C4-2B (cell line): ENCODE measurements around the gene MRPL1.

Experiments used
- H3K27ac ChIP-seq: fragments of 450-650 bp; 2 replicates; pipeline ENCODE4 v1.5.1; 2017
- ZFX ChIP-seq: fragments of 450-650 bp; IDR thresholded peaks from 2 replicates; pipeline ENCODE4 v1.6.1; 2017
- TF ChIP-seq, protein P1 (sequence below): fragments of 450-650 bp; conservative IDR thresholded peaks from 2 replicates; pipeline ENCODE4 v1.5.1; 2017; ENCODE audit warnings: mild to moderate bottlenecking

The MRPL1 gene

GRCh38 chr4:77849278-77849965 lies 13.2 kb upstream of the MRPL1 start:
- H3K27ac ChIP-seq, result no peak overlapping the region
- TF ChIP-seq ZFX, result no peak
- TF ChIP-seq, protein P1, sequence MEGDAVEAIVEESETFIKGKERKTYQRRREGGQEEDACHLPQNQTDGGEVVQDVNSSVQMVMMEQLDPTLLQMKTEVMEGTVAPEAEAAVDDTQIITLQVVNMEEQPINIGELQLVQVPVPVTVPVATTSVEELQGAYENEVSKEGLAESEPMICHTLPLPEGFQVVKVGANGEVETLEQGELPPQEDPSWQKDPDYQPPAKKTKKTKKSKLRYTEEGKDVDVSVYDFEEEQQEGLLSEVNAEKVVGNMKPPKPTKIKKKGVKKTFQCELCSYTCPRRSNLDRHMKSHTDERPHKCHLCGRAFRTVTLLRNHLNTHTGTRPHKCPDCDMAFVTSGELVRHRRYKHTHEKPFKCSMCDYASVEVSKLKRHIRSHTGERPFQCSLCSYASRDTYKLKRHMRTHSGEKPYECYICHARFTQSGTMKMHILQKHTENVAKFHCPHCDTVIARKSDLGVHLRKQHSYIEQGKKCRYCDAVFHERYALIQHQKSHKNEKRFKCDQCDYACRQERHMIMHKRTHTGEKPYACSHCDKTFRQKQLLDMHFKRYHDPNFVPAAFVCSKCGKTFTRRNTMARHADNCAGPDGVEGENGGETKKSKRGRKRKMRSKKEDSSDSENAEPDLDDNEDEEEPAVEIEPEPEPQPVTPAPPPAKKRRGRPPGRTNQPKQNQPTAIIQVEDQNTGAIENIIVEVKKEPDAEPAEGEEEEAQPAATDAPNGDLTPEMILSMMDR, result no peak

DNA sequence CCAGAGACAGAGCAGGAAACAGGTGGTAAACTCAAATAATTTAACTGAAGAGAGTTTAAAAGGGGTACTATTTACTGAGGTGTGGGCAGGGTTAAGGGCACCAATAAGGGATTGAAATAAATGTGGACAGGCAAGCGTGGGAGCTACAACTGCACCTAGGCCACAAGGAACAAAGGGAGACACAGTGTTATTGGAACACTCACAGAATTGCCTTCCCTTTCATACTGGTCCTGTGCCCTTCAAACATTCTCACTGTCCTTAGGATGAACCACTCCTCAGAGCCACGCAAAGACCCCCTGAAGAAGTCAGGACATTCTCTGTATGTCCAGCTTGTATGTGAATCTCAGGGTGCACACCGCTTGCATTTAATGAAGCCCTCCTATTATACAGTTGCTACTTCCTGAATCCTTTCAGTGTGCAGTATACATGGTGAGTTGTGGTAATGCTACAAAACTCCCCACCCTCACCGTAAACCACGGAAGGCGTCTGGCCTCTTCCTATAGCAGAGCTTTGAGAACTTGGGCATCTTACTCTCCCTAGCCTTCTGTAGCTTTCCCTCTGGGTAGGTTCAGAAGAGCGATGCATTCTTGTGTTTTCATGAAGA lies 9.6 kb upstream of the MRPL1 start:
- H3K27ac ChIP-seq, result no peak overlapping the region
- TF ChIP-seq ZFX, result no peak
- TF ChIP-seq, protein P1, result no peak

DNA sequence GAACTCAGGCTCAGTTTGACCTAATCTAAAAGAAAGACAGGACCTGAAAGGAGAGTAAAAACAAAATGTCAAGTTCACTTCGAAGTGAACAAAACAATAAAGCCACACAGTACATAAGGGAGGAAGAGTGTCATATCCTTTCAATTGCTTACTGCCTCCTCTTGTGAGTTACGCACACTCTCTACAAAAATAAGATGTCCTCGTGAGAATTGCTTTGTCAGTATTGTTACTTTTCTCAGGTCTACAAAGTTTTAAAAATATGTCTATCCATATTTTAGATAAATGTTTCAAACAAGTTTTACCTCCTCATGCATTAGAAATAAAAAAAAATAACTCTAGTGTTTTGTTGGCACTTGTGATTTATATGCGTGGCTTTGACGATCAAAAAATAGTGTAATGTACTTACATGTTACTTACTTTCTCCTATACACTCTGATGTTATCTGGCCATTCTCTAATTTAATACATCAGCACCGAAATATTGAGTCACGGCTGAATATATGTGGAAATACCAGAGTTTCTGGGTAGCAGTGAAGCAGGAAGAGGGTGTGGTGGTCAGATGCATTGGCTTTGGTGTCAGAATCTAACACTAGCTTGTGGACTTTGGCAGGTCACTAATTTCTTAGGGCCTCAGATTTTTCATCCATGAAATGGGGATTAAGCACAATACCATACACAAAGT lies 8.1 kb upstream of the MRPL1 start:
- TF ChIP-seq, protein P1, result no peak
- no peak for TF ChIP-seq ZFX
- no peak overlapping the region for H3K27ac ChIP-seq

- no peak overlapping the region for H3K27ac ChIP-seq
- TF ChIP-seq, protein P1, result no peak
- TF ChIP-seq ZFX, result no peak
These were observed 6.5 kb upstream of the MRPL1 start for GRCh38 chr4:77856152-77856551.

GRCh38 chr4:77859256-77859655 lies 3.4 kb upstream of the MRPL1 start:
- no peak overlapping the region for H3K27ac ChIP-seq
- TF ChIP-seq, protein P1, result no peak
- no peak for TF ChIP-seq ZFX

- H3K27ac ChIP-seq, result no peak overlapping the region; the same call in 1 of the 2 replicates
- TF ChIP-seq, protein P1, result no peak
- TF ChIP-seq ZFX, result no peak
These were observed 1.1 kb upstream of the MRPL1 start for GRCh38 chr4:77861495-77861894.

DNA sequence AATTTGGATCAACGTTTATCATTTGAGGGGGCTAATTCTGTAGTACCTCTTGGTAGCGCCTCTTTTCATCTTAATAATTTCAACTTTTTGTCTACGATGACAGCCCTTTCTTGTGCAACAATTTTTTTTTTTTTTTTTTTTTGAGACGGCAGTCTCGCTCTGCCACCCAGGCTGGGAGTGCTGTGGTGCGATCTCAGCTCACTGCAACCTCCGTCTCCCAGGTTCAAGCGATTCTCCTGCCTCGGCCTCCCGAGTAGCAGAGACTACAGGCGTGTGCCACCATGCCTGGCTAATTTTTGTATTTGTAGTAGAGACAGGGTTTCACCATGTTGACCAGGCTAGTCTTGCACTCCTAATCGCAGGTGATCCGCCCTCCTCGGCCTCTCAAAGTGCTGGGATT lies 711 bp downstream of the MRPL1 start:
- H3K27ac ChIP-seq, result peak overlapping the region; percentile 77
